ENCODE measurements around the gene PIP5K1B.
A peak's percentile ranks its signal among the peaks of the same experiment; 100 is the strongest.
"Not testable (repeated sequence)": the region's sequence is repeated elsewhere in the genome, so short reads cannot be mapped to it uniquely, and the experiment has no call there.

PIP5K1B gene

GRCh38 chr9:68692519-68692918, 12.5 kb upstream of the PIP5K1B start:
- WGBS, 2 experiments (ENCODE audit: insufficient coverage in 2 of 2): 70 to 91% methylated on average over 2 to 3 of the region's 8 CpGs
- no peaks in the 10 kb centered on the region for H3K9me3 ChIP-seq (ENCODE audit: control insufficient read depth, low read length)
- H3K27ac ChIP-seq (ENCODE audit: low read depth, low read length, severe bottlenecking): no peak overlapping the region
- H3K36me3 ChIP-seq (ENCODE audit: control insufficient read depth, insufficient read depth, low read length): no peaks in the 10 kb centered on the region
- H3K4me1 ChIP-seq (ENCODE audit: control insufficient read depth, insufficient read depth, low read length, poor library complexity, severe bottlenecking): no peaks in the 10 kb centered on the region
- no peak overlapping the region for H3K4me3 ChIP-seq (ENCODE audit: extremely low read depth, insufficient read depth, low read length, poor library complexity, severe bottlenecking)

DNA sequence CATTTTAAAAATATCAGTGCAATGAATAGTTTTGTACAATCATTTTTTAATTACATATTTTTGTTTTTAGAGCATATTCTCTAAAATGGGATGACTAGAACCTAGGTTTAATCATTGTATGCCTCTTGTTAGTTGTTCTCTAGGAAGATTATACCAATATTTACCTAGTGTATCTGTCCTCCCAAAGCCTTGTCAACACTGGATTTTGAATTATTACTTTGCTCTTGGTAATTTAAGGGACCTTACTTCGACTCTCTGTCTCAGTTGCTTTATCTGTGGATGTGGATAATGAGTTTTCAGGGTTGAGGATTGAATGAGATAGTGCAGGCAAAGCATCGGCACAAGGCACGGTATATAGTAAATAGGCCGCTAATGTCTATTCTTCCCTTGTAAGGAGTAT, 10.9 kb upstream of the PIP5K1B start:
- WGBS, 2 experiments (ENCODE audit: insufficient coverage in 2 of 2): 88 to 92% methylated on average over 4 of the region's 4 CpGs
- H3K9me3 ChIP-seq (ENCODE audit: control insufficient read depth, low read length): no peaks in the 10 kb centered on the region
- no peak overlapping the region for H3K4me3 ChIP-seq (ENCODE audit: extremely low read depth, insufficient read depth, low read length, poor library complexity, severe bottlenecking)
- H3K36me3 ChIP-seq (ENCODE audit: control insufficient read depth, insufficient read depth, low read length): no peaks in the 10 kb centered on the region
- no peak overlapping the region for H3K27ac ChIP-seq (ENCODE audit: low read depth, low read length, severe bottlenecking)
- no peaks in the 10 kb centered on the region for H3K4me1 ChIP-seq (ENCODE audit: control insufficient read depth, insufficient read depth, low read length, poor library complexity, severe bottlenecking)

DNA sequence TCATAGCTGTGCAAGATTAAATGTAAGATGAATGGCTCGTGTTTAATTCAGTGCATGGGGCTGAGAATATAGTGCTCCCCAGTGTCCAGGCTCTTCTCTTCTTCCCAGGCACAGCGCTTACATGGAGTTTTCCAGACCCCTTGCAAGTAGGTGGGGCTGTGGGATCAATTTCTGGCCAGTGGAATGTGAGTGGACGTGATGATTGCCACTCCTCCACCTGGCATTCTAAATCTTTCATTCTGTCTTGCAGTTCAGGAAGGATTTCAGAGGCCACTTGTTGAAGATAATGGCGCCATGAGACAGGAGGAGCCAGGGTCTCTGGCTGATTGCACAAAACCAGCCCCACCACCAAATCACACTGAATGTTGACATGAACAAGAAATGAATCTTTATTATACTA, 7.2 kb upstream of the PIP5K1B start:
- WGBS, 2 experiments (ENCODE audit: insufficient coverage in 2 of 2): 70 to 100% methylated on average over 1 to 2 of the region's 4 CpGs
- H3K9me3 ChIP-seq (ENCODE audit: control insufficient read depth, low read length): no peaks in the 10 kb centered on the region
- H3K36me3 ChIP-seq (ENCODE audit: control insufficient read depth, insufficient read depth, low read length): no peaks in the 10 kb centered on the region
- H3K4me3 ChIP-seq (ENCODE audit: extremely low read depth, insufficient read depth, low read length, poor library complexity, severe bottlenecking): no peak overlapping the region
- no peak overlapping the region for H3K27ac ChIP-seq (ENCODE audit: low read depth, low read length, severe bottlenecking)
- no peaks in the 10 kb centered on the region for H3K4me1 ChIP-seq (ENCODE audit: control insufficient read depth, insufficient read depth, low read length, poor library complexity, severe bottlenecking)

DNA sequence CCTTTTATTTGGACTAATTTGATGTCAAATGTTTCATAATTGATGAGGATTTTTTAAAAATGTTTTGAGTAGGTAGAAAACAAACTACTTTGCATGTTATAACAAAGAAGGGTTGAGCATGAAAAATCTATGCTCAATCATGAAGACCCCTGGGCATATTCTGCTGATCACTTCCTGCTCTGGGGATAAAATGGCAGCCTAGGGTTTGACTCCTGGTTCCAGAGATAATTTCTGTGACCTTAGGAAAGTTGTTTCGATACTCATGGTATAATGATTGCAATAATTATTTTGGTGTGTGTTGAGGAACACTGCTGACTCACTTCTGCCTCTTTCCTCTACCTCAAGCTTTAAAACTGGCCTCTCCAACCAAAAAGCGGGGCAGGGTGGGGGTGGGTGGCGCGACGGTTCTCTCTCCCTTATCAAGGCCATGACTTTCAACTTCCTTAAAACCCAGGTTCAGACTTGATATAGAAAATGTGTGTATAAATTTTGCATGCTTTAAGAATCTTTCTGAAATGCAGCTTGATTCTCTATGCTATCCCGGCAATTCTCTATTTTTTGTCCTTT, 6.0 kb upstream of the PIP5K1B start:
- Histone ChIP-seq H3K4me1 (ENCODE audit: control insufficient read depth, insufficient read depth, low read length, poor library complexity, severe bottlenecking) (no peaks in the 10 kb centered on the region), H3K4me3 (ENCODE audit: extremely low read depth, insufficient read depth, low read length, poor library complexity, severe bottlenecking) (no peak overlapping the region), H3K9me3 (ENCODE audit: control insufficient read depth, low read length) (no peaks in the 10 kb centered on the region), H3K27ac (ENCODE audit: low read depth, low read length, severe bottlenecking) (no peak overlapping the region), H3K36me3 (ENCODE audit: control insufficient read depth, insufficient read depth, low read length) (no peaks in the 10 kb centered on the region)
- 83% methylated on average over 1 of the region's 6 CpGs; no CpG with 5 or more reads in 1 of the 2 experiments for WGBS, 2 experiments (ENCODE audit: insufficient coverage in 2 of 2)

DNA sequence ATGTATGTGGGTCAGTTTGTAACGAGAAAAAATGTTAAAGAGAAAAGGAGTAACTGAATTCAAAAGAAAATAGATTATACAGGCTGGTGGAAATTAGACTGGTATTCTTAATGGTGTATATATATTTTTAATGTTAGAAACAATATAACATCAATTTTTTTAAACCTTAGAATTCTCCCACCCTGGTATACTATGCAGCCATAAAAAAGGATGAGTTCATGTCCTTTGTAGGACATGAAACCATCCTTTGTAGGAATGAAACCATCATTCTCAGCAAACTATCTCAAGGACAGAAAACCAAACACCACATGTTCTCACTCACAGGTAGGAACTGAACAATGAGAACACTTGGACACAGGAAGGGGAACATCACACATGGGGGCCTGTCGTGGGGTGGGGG, 5.4 kb upstream of the PIP5K1B start:
- not testable (repeated sequence) for H3K9me3 ChIP-seq (ENCODE audit: control insufficient read depth, low read length); H3K36me3 ChIP-seq (ENCODE audit: control insufficient read depth, insufficient read depth, low read length); H3K4me3 ChIP-seq (ENCODE audit: extremely low read depth, insufficient read depth, low read length, poor library complexity, severe bottlenecking); H3K27ac ChIP-seq (ENCODE audit: low read depth, low read length, severe bottlenecking); H3K4me1 ChIP-seq (ENCODE audit: control insufficient read depth, insufficient read depth, low read length, poor library complexity, severe bottlenecking)
- 100% methylated on average over 1 of the region's 2 CpGs; no CpG with 5 or more reads in 1 of the 2 experiments for WGBS, 2 experiments (ENCODE audit: insufficient coverage in 2 of 2)

DNA sequence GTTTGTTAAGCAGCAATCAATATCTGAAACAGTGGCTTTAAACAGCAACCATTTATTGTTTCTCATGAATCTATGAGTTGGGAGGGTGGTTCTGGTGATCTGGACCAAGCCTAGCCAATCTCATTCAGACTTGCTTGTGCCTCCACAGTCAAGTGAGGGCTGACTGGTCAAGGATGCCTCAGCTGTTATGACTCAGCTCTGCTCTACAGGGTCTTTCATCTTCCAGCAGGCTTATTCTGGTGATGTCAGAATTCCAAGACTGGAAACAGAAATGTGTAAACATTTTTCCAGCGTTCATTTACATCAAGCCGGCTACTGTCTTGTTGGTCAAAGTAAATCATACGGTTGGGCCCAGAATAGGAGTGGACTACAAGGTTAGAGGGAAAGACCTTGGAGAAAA, 2.5 kb upstream of the PIP5K1B start:
- Histone ChIP-seq H3K4me1 (ENCODE audit: control insufficient read depth, insufficient read depth, low read length, poor library complexity, severe bottlenecking) (peaks cover 3% of the 10 kb centered on the region), H3K27ac (ENCODE audit: low read depth, low read length, severe bottlenecking) (no peak overlapping the region), H3K4me3 (ENCODE audit: extremely low read depth, insufficient read depth, low read length, poor library complexity, severe bottlenecking) (no peak overlapping the region), H3K36me3 (ENCODE audit: control insufficient read depth, insufficient read depth, low read length) (no peaks in the 10 kb centered on the region), H3K9me3 (ENCODE audit: control insufficient read depth, low read length) (no peaks in the 10 kb centered on the region)
- 83 to 100% methylated on average over 1 to 3 of the region's 3 CpGs for WGBS, 2 experiments (ENCODE audit: insufficient coverage in 2 of 2)

DNA sequence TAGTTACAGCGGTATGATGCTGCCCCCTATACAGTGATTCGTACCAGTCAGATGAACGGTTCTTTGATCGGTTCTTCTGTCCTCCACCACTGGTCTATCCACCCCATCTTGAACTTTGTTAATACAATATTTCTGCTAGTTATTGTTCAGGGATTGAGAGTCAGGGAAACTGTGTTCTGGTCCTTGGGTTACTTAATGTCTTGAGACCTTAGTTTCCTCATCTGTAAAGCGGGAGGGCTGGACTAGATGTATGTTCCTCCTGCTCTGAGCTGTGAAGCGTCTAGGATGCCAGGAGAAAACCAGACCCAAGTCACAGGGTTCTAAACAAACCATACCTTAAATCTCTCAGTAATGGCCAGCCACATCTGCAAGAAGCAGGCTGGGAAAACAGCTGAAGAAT, 1.4 kb upstream of the PIP5K1B start:
- WGBS, 2 experiments (ENCODE audit: insufficient coverage in 2 of 2): no CpG with 5 or more reads among the region's 6 CpGs
- Histone ChIP-seq H3K36me3 (ENCODE audit: control insufficient read depth, insufficient read depth, low read length) (no peaks in the 10 kb centered on the region), H3K4me1 (ENCODE audit: control insufficient read depth, insufficient read depth, low read length, poor library complexity, severe bottlenecking) (peaks cover 3% of the 10 kb centered on the region), H3K9me3 (ENCODE audit: control insufficient read depth, low read length) (no peaks in the 10 kb centered on the region), H3K27ac (ENCODE audit: low read depth, low read length, severe bottlenecking) (no peak overlapping the region), H3K4me3 (ENCODE audit: extremely low read depth, insufficient read depth, low read length, poor library complexity, severe bottlenecking) (no peak overlapping the region)

DNA sequence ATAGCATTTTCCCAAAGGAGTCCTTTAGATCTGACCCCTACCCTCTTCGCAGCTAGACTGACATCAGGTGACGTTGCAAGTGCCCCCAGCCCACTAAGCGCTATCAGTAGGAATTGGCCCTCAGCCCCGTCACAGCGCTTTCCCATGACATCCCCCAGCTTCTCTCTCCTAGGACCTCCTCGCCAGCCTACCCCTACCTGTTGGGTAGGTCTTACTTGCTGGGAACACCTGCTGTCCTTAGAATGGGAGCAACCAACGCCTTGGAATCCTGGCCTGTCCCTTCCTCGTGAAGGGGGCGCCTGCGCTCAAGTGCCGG, 584 bp upstream of the PIP5K1B start:
- H3K36me3 ChIP-seq (ENCODE audit: control insufficient read depth, insufficient read depth, low read length): no peaks in the 10 kb centered on the region
- H3K4me3 ChIP-seq (ENCODE audit: extremely low read depth, insufficient read depth, low read length, poor library complexity, severe bottlenecking): peak overlapping the region; percentile 50
- H3K9me3 ChIP-seq (ENCODE audit: control insufficient read depth, low read length): no peaks in the 10 kb centered on the region
- peaks cover 3% of the 10 kb centered on the region for H3K4me1 ChIP-seq (ENCODE audit: control insufficient read depth, insufficient read depth, low read length, poor library complexity, severe bottlenecking)
- WGBS, 2 experiments (ENCODE audit: insufficient coverage in 2 of 2): 6 to 10% methylated on average over 10 to 11 of the region's 11 CpGs
- H3K27ac ChIP-seq (ENCODE audit: low read depth, low read length, severe bottlenecking): no peak overlapping the region

DNA sequence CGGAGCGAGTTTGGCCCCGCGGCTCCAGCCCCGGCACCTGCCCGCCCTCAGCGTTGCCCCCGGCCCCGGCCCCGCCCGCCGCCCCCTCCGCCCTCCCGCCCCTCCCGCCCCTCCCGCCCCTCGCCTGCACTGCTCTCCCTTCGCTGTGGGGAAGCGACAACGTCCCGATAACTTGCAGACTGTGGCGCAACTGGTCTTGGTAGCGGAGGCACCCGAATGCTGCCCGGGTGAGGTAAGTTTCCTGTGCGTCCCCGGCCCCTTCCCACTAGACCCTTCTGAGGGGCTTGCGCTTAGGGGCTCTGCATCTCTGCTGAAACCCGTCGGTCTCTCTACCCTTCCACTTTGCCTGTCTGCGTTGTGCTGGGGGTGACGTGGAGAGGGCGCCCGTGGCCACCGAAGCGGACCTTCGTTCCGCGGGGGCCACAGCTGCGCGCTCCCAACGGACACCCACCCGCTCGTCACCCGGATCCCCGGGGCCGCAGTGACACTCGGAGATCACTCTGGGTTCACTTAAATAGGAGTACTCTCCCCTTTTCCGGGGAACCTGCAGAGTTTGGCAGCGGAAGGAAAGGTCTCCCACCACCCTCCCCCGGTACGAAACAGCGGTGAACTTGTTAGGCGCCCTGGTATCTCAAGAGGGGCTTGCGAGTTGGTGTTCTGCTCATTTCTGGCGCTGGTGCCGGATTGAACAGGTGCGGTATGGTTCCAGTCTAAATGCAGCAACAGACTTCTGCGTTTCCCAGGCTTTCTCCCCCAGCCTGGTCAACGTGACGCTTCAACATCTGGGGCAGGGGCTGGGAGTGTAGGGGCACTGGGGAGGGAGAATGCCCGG, 707 bp downstream of the PIP5K1B start:
- H3K27ac ChIP-seq (ENCODE audit: low read depth, low read length, severe bottlenecking): no peak overlapping the region
- H3K9me3 ChIP-seq (ENCODE audit: control insufficient read depth, low read length): no peaks in the 10 kb centered on the region
- H3K4me1 ChIP-seq (ENCODE audit: control insufficient read depth, insufficient read depth, low read length, poor library complexity, severe bottlenecking): peaks cover 3% of the 10 kb centered on the region
- H3K4me3 ChIP-seq (ENCODE audit: extremely low read depth, insufficient read depth, low read length, poor library complexity, severe bottlenecking): peak overlapping the region; percentile 50
- WGBS, 2 experiments (ENCODE audit: insufficient coverage in 2 of 2): 0 to 1% methylated on average over 36 to 37 of the region's 62 CpGs
- no peaks in the 10 kb centered on the region for H3K36me3 ChIP-seq (ENCODE audit: control insufficient read depth, insufficient read depth, low read length)

DNA sequence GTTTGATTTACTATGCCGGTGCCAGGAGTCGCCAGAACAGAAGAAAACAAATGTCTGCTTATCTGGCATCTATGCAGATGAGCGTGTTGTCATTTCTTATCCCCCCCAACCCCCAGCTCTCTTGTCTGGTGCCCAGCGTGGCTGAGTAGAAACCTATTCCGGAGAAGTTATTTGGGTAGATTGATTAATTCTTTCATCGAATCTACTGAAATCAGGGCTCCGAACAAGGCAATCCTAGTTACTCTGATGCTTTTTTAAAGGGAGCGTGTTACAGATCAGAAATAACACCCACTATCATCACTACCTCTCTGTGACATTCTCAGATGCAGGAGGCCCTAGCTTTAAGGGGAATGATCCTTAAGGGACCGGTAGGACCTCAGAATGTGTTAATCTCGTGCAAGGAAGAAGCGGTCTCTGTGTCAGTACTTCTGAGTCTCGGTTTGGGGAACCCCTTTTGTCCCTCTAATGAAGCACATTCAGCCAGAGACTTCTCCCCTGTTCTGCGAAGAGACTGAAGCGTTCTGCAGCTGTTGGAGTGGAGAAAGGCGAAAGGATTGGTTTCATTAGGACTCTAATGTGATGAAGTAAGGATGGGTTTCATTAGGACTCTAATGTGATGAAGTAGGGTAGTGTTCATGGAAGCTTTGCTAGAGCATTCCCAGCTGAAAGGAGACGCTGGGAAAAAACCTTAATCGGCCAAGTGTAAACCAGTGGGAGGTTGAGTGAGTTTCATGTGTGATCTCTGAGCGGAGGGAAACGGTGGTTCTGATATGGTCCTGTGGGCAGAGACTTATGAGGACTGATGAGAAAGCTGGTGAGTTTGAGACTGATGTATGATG, 1.5 kb downstream of the PIP5K1B start:
- H3K9me3 ChIP-seq (ENCODE audit: control insufficient read depth, low read length): no peaks in the 10 kb centered on the region
- whole genome bisulfite sequencing, 2 experiments (ENCODE audit: insufficient coverage in 2 of 2): 31 to 35% methylated on average over 11 to 12 of the region's 19 CpGs
- H3K4me3 ChIP-seq (ENCODE audit: extremely low read depth, insufficient read depth, low read length, poor library complexity, severe bottlenecking): peak overlapping the region; percentile 50

More for the DNA sequence above, 1.5 kb downstream of the PIP5K1B start:
- no peak overlapping the region for H3K27ac ChIP-seq (ENCODE audit: low read depth, low read length, severe bottlenecking)
- H3K36me3 ChIP-seq (ENCODE audit: control insufficient read depth, insufficient read depth, low read length): no peaks in the 10 kb centered on the region
- H3K4me1 ChIP-seq (ENCODE audit: control insufficient read depth, insufficient read depth, low read length, poor library complexity, severe bottlenecking): peaks cover 3% of the 10 kb centered on the region
